ENCODE measurements around the gene TRMT5.

TRMT5 gene

GRCh38 chr14:60980811-60981632, at the start of gene TRMT5, which contains the start of gene SLC38A6:
Gene TRMT5, minus strand, starts transcription at chr14:60981079. Its CDS starts 106 bp downstream, at chr14:60980973.
Gene SLC38A6, plus strand, starts transcription at chr14:60981245. Its CDS starts 33 bp downstream, at chr14:60981278.
- peak; percentile 91 to 92 for DNase-seq

- no peak for DNase-seq
These were observed 45.6 kb upstream of the TRMT5 start for GRCh38 chr14:61026526-61026925.

GRCh38 chr14:61025251-61026223, 44.7 kb upstream of the TRMT5 start:
- DNase-seq = peak; percentile 43 to 62

- no peak for DNase-seq
These were observed 38.7 kb upstream of the TRMT5 start for GRCh38 chr14:61019537-61019936.

GRCh38 chr14:61003571-61003970, 22.7 kb upstream of the TRMT5 start:
- DNase-seq = no peak

- no peak for DNase-seq
These were observed 18.7 kb upstream of the TRMT5 start for GRCh38 chr14:60999536-60999935.

GRCh38 chr14:60998617-60999016, 17.7 kb upstream of the TRMT5 start:
- DNase-seq = no peak

GRCh38 chr14:60989599-60989998, 8.7 kb upstream of the TRMT5 start:
- no peak for DNase-seq

GRCh38 chr14:60986500-60986899, 5.6 kb upstream of the TRMT5 start:
- no peak for DNase-seq

- no peak for DNase-seq
These were observed 3.3 kb upstream of the TRMT5 start for GRCh38 chr14:60984196-60984595.

GRCh38 chr14:60981633-60982455, 965 bp upstream of the TRMT5 start:
- no peak for DNase-seq

- DNase-seq = no peak
These were observed 3.0 kb downstream of the TRMT5 start for GRCh38 chr14:60977847-60978246.

GRCh38 chr14:60975551-60975950, 5.3 kb downstream of the TRMT5 start:
- DNase-seq = no peak

- no peak for DNase-seq
These were observed 6.7 kb downstream of the TRMT5 start for GRCh38 chr14:60974090-60974651.

- no peak for DNase-seq
These were observed 7.8 kb downstream of the TRMT5 start for GRCh38 chr14:60973070-60973469.

- no peak for DNase-seq
These were observed 8.6 kb downstream of the TRMT5 start for GRCh38 chr14:60972295-60972694.

- no peak for DNase-seq
These were observed 9.6 kb downstream of the TRMT5 start for GRCh38 chr14:60971271-60971670.

GRCh38 chr14:60970146-60970545, 10.7 kb downstream of the TRMT5 start:
- no peak for DNase-seq

- no peak for DNase-seq
These were observed 12.2 kb downstream of the TRMT5 start for GRCh38 chr14:60968671-60969070.

- no peak for DNase-seq
These were observed 12.8 kb downstream of the TRMT5 start for GRCh38 chr14:60968099-60968498.

- DNase-seq = no peak
These were observed 15.5 kb downstream of the TRMT5 start for GRCh38 chr14:60965402-60965801.

GRCh38 chr14:60964904-60965303, 16.0 kb downstream of the TRMT5 start:
- no peak for DNase-seq

Measured in CD4-positive, alpha-beta T cell treated with Interleukin-1 beta for 1 hour (primary cell).